GM18505 (cell line): ENCODE data around the gene COL18A1.
"Not testable (repeated sequence)": the region's sequence is repeated elsewhere in the genome, so short reads cannot be mapped to it uniquely, and the experiment has no call there.

ENCODE experiments used
- ATAC-seq: cut with Tn5 transposase; IDR thresholded peaks from one replicate; pipeline ENCODE4 v1.9.1; 2021; ENCODE audit not compliant: unreplicated experiment
- POLR2A ChIP-seq: IDR thresholded peaks from 4 replicates; pipeline ENCODE4 v1.6.1; 2011; ENCODE audit warnings: borderline replicate concordance; ENCODE audit not compliant: insufficient read depth, insufficient read length; ENCODE audit errors: extremely low read depth

The COL18A1 gene

GRCh38 chr21:45404730-45405270 lies at the start of gene COL18A1:
COL18A1 (plus strand) TSS chr21:45405165; CDS start chr21:45405231, 66 bp downstream.
- no peak for TF ChIP-seq POLR2A
- no peak for ATAC-seq

GRCh38 chr21:45355573-45355972 lies 49.4 kb upstream of the COL18A1 start:
- TF ChIP-seq POLR2A, result no peak
- no peak for ATAC-seq

GRCh38 chr21:45356251-45356650 lies 48.7 kb upstream of the COL18A1 start:
- ATAC-seq, result no peak
- no peak for TF ChIP-seq POLR2A

GRCh38 chr21:45356653-45357435 lies 48.1 kb upstream of the COL18A1 start:
- no peak for ATAC-seq
- no peak for TF ChIP-seq POLR2A

GRCh38 chr21:45357436-45358260 lies 47.3 kb upstream of the COL18A1 start:
- no peak for ATAC-seq
- no peak for TF ChIP-seq POLR2A

- no peak for ATAC-seq
- TF ChIP-seq POLR2A, result no peak
Observed at GRCh38 chr21:45358261-45358670, 46.7 kb upstream of the COL18A1 start.

- no peak for TF ChIP-seq POLR2A
- no peak for ATAC-seq
Observed at GRCh38 chr21:45358711-45359310, 46.2 kb upstream of the COL18A1 start.

- ATAC-seq, result no peak
- TF ChIP-seq POLR2A, result no peak
Observed at GRCh38 chr21:45359451-45360217, 45.3 kb upstream of the COL18A1 start.

- no peak for ATAC-seq
- TF ChIP-seq POLR2A, result no peak
Observed at GRCh38 chr21:45361033-45361997, 43.6 kb upstream of the COL18A1 start.

- TF ChIP-seq POLR2A, result no peak
- ATAC-seq, result no peak
Observed at GRCh38 chr21:45362077-45362747, 42.8 kb upstream of the COL18A1 start.

- no peak for ATAC-seq
- no peak for TF ChIP-seq POLR2A
Observed at GRCh38 chr21:45362748-45363145, 42.2 kb upstream of the COL18A1 start.

- ATAC-seq, result not testable (repeated sequence)
Observed at GRCh38 chr21:45363272-45363671, 41.7 kb upstream of the COL18A1 start.
